ENCODE data around the gene DEPDC5.
"Not testable (repeated sequence)": the region's sequence is repeated elsewhere in the genome, so short reads cannot be mapped to it uniquely, and the experiment has no call there.

Gene DEPDC5

GRCh38 chr22:31749636-31750364, 4.0 kb upstream of the DEPDC5 start, which contains the start of gene PRR14L:
TSS of gene PRR14L (minus strand) at chr22:31750132. CDS start at chr22:31738860, 11,272 bp downstream.
- DNase-seq = peak; percentile 91

- no peak for DNase-seq
These were observed 3.2 kb upstream of the DEPDC5 start for GRCh38 chr22:31750365-31751284.

DNA sequence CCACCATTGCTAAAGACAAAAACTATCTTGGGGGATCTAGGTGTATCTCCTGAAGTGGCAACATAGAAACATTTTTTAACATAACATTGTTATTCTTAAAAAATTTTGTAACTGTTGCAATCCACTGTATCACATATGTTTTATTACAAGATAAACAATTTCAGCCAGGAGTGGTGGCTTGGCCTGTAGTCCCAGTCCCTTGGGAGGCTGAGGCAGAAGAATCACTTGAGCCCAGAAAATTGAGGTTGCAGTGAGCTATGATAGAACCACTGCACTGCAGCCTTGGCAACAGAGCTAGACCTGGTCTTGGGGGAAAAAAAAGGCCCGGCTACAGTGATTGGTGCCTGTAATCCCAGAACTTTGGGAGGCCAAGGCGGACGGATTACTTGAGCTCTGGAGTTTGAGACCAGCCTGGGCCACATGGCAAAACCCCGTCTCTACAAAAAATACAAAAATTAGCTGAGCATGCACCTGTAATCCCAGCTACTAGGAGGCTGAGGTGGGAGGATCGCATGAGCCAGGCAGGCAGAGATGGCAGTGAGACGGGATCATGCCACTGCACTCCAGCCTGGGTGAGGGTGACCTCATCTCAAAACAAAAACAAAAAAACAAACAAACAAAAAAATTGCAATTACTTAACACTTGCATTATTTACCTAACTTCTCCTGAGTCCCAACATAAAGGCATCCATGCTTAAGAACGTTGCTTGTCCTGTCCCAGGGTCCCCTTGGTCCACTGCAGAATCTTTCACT, 1.5 kb upstream of the DEPDC5 start:
- peak; percentile 15 for DNase-seq

- peak; percentile 76 for DNase-seq
These were observed 700 bp upstream of the DEPDC5 start for GRCh38 chr22:31753005-31753633.

DNA sequence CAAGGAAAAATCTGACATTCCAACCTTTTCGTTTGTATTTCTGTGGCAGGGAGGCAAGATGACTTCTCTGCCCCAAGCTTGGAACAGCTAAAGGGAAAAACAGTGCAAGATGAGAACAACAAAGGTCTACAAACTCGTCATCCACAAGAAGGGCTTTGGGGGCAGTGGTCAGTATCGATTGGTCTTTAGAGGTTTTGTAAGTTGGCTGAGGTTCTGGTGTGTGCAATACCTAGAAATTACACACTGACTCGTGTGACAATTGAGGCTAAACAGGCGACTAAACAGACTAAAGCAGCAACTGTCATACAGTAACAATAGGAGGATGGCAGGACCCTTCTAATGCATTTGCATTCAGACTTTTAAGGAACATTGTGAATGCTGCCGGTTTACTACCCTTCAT, 994 bp downstream of the DEPDC5 start:
- DNase-seq = no peak

GRCh38 chr22:31757265-31757664, 3.4 kb downstream of the DEPDC5 start:
- DNase-seq = no peak

GRCh38 chr22:31758860-31759259, 5.0 kb downstream of the DEPDC5 start:
- DNase-seq = not testable (repeated sequence)

GRCh38 chr22:31764785-31765184, 11.0 kb downstream of the DEPDC5 start:
- DNase-seq = no peak

DNA sequence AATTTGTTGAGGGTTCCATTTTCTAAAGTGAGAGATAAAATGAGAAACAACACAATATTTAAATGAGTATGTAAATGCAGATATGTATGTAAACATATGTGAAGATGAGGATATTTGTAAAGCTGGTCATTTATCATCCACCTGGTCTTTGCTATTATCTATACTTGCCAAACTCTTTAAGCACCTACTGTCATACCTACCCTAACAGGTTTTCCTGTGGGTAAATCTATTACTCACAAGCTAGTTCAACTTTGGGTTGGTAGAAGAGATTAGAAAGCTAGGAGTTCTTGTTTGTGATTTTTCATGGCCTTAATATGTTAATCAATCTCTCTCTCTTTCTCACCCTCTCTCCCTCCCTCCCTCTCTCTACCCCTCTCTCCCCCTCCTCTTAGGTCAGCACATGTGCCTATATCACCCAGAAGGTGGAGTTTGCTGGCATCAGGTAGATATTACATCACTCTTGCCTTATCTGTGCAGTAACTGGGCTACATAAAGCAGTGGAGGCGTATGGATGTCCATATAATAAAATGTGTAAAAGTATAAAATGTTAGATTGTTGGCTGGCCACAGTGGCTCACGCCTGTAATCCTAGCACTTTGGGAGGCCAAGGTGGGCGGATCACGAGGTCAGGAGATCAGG, 14.7 kb downstream of the DEPDC5 start:
- DNase-seq = no peak

DNA sequence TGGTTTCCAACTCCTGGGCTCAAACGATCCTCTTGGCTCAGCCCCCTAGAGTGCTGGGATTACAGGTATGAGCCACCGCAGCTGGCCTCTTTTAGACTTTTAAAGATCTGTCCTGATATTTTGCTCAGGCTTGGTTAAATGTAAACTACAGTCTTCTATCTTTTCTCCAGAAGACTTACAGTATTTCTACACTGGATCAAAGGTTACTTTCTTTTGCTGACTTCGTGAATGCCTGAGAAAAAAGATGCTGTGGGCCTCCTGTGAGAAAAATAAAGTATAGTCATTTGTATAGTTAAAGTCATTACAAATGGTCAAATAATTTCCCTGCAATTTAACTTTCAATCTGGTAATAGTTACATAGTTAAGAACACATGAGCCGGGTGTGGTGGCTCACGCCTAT, 19.6 kb downstream of the DEPDC5 start:
- no peak for DNase-seq

DNA sequence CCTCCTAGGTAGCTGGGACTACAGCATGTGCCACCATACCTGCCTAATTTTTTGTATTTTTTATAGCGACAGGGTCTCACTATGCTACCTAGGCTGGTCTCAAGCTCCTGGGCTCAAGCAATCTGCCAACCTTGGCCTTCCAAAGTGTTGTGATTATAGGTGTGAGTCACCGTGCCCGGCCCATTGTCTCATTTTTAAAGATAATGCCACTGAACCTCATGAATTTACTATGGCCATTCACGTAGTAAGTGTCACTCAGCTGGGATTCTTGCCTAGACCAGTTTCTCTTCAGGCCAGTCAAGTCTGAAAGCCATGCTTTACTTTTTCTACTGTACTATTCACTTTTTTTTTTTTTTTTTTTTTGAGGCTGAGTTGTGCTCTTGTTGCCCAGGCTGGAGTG, 22.4 kb downstream of the DEPDC5 start:
- DNase-seq = no peak

DNA sequence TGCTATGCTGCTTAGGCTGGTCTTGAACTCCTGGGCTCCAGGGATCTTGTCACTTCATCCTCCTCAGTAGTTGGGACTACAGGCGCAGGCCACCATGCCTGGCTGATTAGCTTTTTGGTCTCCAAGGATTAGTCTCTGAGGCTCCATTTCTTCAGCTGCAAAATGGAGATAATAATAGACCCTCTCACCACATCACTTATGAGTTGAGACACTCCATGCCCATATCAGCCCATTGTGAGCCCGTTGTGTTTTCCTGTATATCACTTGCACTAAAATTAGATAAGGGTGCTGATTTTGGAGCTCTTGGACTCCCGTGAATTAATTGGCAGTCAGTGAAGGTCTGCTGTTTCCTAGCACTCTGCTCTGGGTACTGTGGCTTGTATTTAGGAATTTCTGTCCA, 36.0 kb downstream of the DEPDC5 start:
- DNase-seq = no peak

GRCh38 chr22:31790240-31790639, 36.4 kb downstream of the DEPDC5 start:
- no peak for DNase-seq

DNA sequence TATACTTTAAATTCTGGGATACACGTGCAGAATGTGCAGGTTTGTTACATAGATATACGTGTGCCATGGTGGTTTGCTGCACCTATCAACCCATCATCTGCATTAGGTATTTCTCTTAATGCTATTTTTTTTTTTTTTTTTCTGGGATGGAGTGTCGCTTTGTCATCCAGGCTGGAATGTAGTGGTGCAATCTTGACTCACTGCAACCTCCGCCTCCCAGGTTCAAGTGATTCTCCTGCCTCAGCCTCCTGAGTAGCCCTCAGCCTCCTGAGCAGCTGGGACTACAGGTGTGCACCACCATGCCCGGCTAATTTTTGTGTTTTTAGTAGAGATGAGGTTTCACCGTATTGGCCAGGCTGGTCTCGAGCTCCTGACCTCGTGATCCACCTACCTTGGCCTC, 45.5 kb downstream of the DEPDC5 start:
- DNase-seq = not testable (repeated sequence)

- DNase-seq = no peak
These were observed 46.2 kb downstream of the DEPDC5 start for GRCh38 chr22:31800065-31800464.

DNA sequence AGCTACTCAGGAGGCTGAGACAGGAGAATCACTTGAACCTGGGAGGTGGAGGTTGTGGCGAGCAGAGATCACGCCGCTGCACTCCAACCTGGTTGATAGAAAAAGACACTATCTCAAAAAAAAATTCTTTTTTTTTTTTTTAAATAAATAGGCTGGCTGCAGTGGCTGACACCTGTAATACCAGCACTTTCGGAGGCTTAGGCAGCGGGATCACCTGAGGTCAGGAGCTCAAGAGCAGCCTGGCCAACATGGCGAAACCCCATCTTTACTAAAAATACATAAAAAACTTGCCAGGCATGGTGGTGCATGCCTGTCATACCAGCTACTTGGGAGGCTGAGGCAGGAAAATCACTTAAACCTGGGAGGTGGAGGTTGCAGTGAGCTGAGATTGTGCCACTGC, 47.0 kb downstream of the DEPDC5 start:
- DNase-seq = not testable (repeated sequence)

DNA sequence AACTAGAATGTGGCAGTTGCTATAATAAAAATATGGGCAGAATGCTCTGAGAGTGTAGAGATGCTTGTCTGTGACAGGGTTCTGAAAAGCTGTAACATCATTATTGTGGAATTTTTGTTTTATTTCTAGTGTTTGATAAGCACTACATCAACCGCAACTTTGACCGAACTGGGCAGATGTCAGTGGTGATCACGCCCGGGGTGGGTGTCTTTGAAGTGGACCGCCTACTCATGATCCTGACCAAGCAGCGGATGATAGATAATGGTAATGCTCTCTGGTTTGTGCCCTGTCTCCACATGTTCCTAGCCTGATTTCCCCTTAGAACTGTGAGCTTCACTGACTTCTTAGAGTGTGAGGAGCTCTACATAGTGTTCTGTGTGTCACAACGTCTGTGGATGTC, 48.8 kb downstream of the DEPDC5 start:
- DNase-seq = no peak

GRCh38 chr22:31806751-31807150, 52.9 kb downstream of the DEPDC5 start:
- DNase-seq = no peak

DNA sequence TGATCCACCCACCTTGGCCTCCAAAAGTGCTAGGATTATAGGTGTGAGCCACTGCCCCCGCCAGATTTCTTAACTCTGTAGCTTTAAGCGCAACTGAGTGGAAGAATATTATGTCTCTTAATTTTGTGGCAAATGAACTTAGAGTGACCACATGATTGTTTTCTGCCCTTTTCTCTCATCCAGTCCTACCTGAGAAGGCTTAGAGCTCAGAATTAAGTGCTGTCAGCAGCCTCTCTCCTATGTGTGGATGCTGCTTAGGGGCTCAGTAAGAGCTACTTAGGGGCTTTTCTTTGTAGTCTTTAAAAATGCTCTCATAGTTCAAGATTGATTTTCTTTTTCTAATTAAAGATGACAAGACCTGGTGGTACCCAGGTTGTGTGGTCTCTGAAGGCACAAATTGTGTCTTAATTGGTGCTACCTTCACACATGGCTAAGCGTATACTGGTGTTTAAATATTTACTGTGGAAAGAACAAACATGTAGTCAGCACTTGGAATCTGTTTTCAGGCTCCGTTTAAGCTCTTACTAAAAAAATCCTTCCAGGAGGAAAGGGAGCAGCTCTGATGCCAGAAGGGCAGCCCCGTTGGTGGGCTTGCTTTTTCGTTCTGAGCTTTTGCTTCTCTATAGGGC, 59.3 kb downstream of the DEPDC5 start:
- DNase-seq = peak; percentile 63

DNA sequence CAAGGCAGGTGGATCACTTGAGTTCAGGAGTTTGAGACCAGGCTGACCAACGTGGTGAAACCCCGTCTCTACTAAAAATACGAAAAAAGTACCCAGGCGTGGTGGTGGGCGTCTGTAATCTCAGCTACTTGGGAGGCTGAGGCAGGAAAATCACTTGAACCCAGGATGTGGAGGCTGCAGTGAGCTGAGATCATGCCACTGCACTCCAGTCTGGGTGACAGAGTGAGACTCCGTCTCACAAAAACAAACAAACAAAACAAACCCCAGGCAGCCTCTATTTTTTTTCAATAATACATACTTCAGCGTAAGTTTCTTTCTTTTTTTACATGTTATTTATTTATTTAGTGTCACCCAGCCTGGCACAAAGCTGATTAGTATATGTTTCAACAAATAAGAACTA, 60.1 kb downstream of the DEPDC5 start:
- DNase-seq = not testable (repeated sequence)

- no peak for DNase-seq
These were observed 61.1 kb downstream of the DEPDC5 start for GRCh38 chr22:31814942-31815341.

- not testable (repeated sequence) for DNase-seq
These were observed 61.6 kb downstream of the DEPDC5 start for GRCh38 chr22:31815383-31815814.

Data from DMS53 (cell line).